ENCODE data around the gene ABCB8.

- TF ChIP-seq CTCF (IDR thresholded peaks at IDR 0.05; ENCODE audit: low read depth, low read length, missing input control) (no peak), RAD21 (IDR thresholded peaks at IDR 0.05) (no peak), FOXA2 (IDR thresholded peaks at IDR 0.05) (no peak), YY1 (IDR thresholded peaks at IDR 0.05) (no peak), REST (IDR thresholded peaks at IDR 0.05) (no peak), EGR1 (IDR thresholded peaks at IDR 0.05; ENCODE audit: low read depth in 2 of 2) (no peak), HNF4A (conservative IDR thresholded peaks at IDR 0.05) (no peak), TAF1 (conservative IDR thresholded peaks at IDR 0.05) (no peak), ATF3 (IDR thresholded peaks at IDR 0.05) (no peak), MAX (IDR thresholded peaks at IDR 0.05) (no peak), JUND (IDR thresholded peaks at IDR 0.05) (no peak), ZBTB33 (IDR thresholded peaks at IDR 0.05) (no peak), GABPA (IDR thresholded peaks at IDR 0.05 in 1 of 2, conservative IDR thresholded peaks at IDR 0.05 in 1 of 2) (no peak), SP1 (IDR thresholded peaks at IDR 0.05) (no peak)
Measured at GRCh38 chr7:151058781-151059366, 30.6 kb downstream of the ABCB8 start.

All from liver (tissue), 3 donors.